ENCODE results near the gene USHBP1.

USHBP1 gene

GRCh38 chr19:17259118-17259780 lies 5.3 kb downstream of the USHBP1 start:
- Histone ChIP-seq H3K9me3 (replicated peaks; ENCODE audit: low read length) (peaks cover 10% of the 10 kb centered on the region), H3K36me3 (ENCODE audit: insufficient read depth, low read length) (no peaks in the 10 kb centered on the region), H3K4me3 (ENCODE audit: low read length) (no peak overlapping the region), H3K4me1 (ENCODE audit: control insufficient read depth, insufficient read depth, low read length) (peaks cover 6% of the 10 kb centered on the region), H3K9ac (ENCODE audit: low read depth, low read length) (no peak overlapping the region), H3K27me3 (ENCODE audit: control insufficient read depth, insufficient read depth, low read length) (peaks cover 4% of the 10 kb centered on the region), H3K4me2 (ENCODE audit: low read length) (no peak overlapping the region)

GRCh38 chr19:17256130-17256529 lies 8.4 kb downstream of the USHBP1 start:
- Histone ChIP-seq H3K4me3 (ENCODE audit: low read length) (no peak overlapping the region), H3K4me2 (ENCODE audit: low read length) (no peak overlapping the region), H3K27me3 (ENCODE audit: control insufficient read depth, insufficient read depth, low read length) (peaks cover 4% of the 10 kb centered on the region), H3K9me3 (replicated peaks; ENCODE audit: low read length) (peaks cover 10% of the 10 kb centered on the region), H3K9ac (ENCODE audit: low read depth, low read length) (no peak overlapping the region), H3K4me1 (ENCODE audit: control insufficient read depth, insufficient read depth, low read length) (peaks cover 6% of the 10 kb centered on the region), H3K36me3 (ENCODE audit: insufficient read depth, low read length) (no peaks in the 10 kb centered on the region)

GRCh38 chr19:17255150-17255621 lies 9.4 kb downstream of the USHBP1 start:
- no peaks in the 10 kb centered on the region for H3K36me3 ChIP-seq (ENCODE audit: insufficient read depth, low read length)
- peaks cover 10% of the 10 kb centered on the region for H3K9me3 ChIP-seq (replicated peaks; ENCODE audit: low read length)
- no peak overlapping the region for H3K9ac ChIP-seq (ENCODE audit: low read depth, low read length)
- peaks cover 6% of the 10 kb centered on the region for H3K4me1 ChIP-seq (ENCODE audit: control insufficient read depth, insufficient read depth, low read length)
- peaks cover 4% of the 10 kb centered on the region for H3K27me3 ChIP-seq (ENCODE audit: control insufficient read depth, insufficient read depth, low read length)
- no peak overlapping the region for H3K4me2 ChIP-seq (ENCODE audit: low read length)
- peak overlapping the region; percentile 7 for H3K4me3 ChIP-seq (ENCODE audit: low read length)

GRCh38 chr19:17254636-17255035 lies 9.9 kb downstream of the USHBP1 start:
- Histone ChIP-seq H3K4me2 (ENCODE audit: low read length) (no peak overlapping the region), H3K9me3 (replicated peaks; ENCODE audit: low read length) (peaks cover 6% of the 10 kb centered on the region), H3K27me3 (ENCODE audit: control insufficient read depth, insufficient read depth, low read length) (peaks cover 4% of the 10 kb centered on the region), H3K36me3 (ENCODE audit: insufficient read depth, low read length) (no peaks in the 10 kb centered on the region), H3K4me1 (ENCODE audit: control insufficient read depth, insufficient read depth, low read length) (peaks cover 6% of the 10 kb centered on the region), H3K4me3 (ENCODE audit: low read length) (no peak overlapping the region), H3K9ac (ENCODE audit: low read depth, low read length) (no peak overlapping the region)

- H3K27me3 ChIP-seq (ENCODE audit: control insufficient read depth, insufficient read depth, low read length) = peaks cover 4% of the 10 kb centered on the region
- no peak overlapping the region for H3K9ac ChIP-seq (ENCODE audit: low read depth, low read length)
- H3K4me1 ChIP-seq (ENCODE audit: control insufficient read depth, insufficient read depth, low read length) = peaks cover 27% of the 10 kb centered on the region
- no peaks in the 10 kb centered on the region for H3K36me3 ChIP-seq (ENCODE audit: insufficient read depth, low read length)
- no peak overlapping the region for H3K4me3 ChIP-seq (ENCODE audit: low read length)
- no peak overlapping the region for H3K4me2 ChIP-seq (ENCODE audit: low read length)
- H3K9me3 ChIP-seq (replicated peaks; ENCODE audit: low read length) = no peaks in the 10 kb centered on the region
These were observed 14.5 kb downstream of the USHBP1 start for GRCh38 chr19:17249887-17250548.

GRCh38 chr19:17248011-17248776 lies 16.4 kb downstream of the USHBP1 start:
- no peak overlapping the region for H3K4me3 ChIP-seq (ENCODE audit: low read length)
- peaks cover 31% of the 10 kb centered on the region for H3K4me1 ChIP-seq (ENCODE audit: control insufficient read depth, insufficient read depth, low read length)
- H3K4me2 ChIP-seq (ENCODE audit: low read length) = no peak overlapping the region
- H3K36me3 ChIP-seq (ENCODE audit: insufficient read depth, low read length) = no peaks in the 10 kb centered on the region
- no peak overlapping the region for H3K9ac ChIP-seq (ENCODE audit: low read depth, low read length)
- no peaks in the 10 kb centered on the region for H3K9me3 ChIP-seq (replicated peaks; ENCODE audit: low read length)
- H3K27me3 ChIP-seq (ENCODE audit: control insufficient read depth, insufficient read depth, low read length) = no peaks in the 10 kb centered on the region

GRCh38 chr19:17246681-17247425 lies 17.7 kb downstream of the USHBP1 start:
- H3K36me3 ChIP-seq (ENCODE audit: insufficient read depth, low read length) = no peaks in the 10 kb centered on the region
- peak overlapping the region; percentile 65 for H3K4me3 ChIP-seq (ENCODE audit: low read length)
- H3K4me2 ChIP-seq (ENCODE audit: low read length) = peak overlapping the region; percentile 78
- peaks cover 42% of the 10 kb centered on the region for H3K4me1 ChIP-seq (ENCODE audit: control insufficient read depth, insufficient read depth, low read length)
- no peaks in the 10 kb centered on the region for H3K9me3 ChIP-seq (replicated peaks; ENCODE audit: low read length)
- H3K9ac ChIP-seq (ENCODE audit: low read depth, low read length) = peak overlapping the region; percentile 73
- no peaks in the 10 kb centered on the region for H3K27me3 ChIP-seq (ENCODE audit: control insufficient read depth, insufficient read depth, low read length)

GRCh38 chr19:17245535-17245984 lies 19.0 kb downstream of the USHBP1 start, which contains the start of gene NR2F6:
NR2F6 (minus strand) TSS chr19:17245919; CDS start chr19:17245220, 699 bp downstream.
- peaks cover 48% of the 10 kb centered on the region for H3K4me1 ChIP-seq (ENCODE audit: control insufficient read depth, insufficient read depth, low read length)
- H3K36me3 ChIP-seq (ENCODE audit: insufficient read depth, low read length) = peaks cover 2% of the 10 kb centered on the region
- peak within 1 kb of the TSS; percentile 96 for H3K4me3 ChIP-seq (ENCODE audit: low read length)
- H3K9me3 ChIP-seq (replicated peaks; ENCODE audit: low read length) = no peaks in the 10 kb centered on the region
- peak within 1 kb of the TSS; percentile 91 for H3K4me2 ChIP-seq (ENCODE audit: low read length)
- H3K9ac ChIP-seq (ENCODE audit: low read depth, low read length) = peak within 1 kb of the TSS; percentile 75
- no peaks in the 10 kb centered on the region for H3K27me3 ChIP-seq (ENCODE audit: control insufficient read depth, insufficient read depth, low read length)

GRCh38 chr19:17244618-17245534 lies 19.7 kb downstream of the USHBP1 start:
- no peaks in the 10 kb centered on the region for H3K27me3 ChIP-seq (ENCODE audit: control insufficient read depth, insufficient read depth, low read length)
- H3K4me1 ChIP-seq (ENCODE audit: control insufficient read depth, insufficient read depth, low read length) = peaks cover 48% of the 10 kb centered on the region
- peak overlapping the region; percentile 75 for H3K9ac ChIP-seq (ENCODE audit: low read depth, low read length)
- H3K4me2 ChIP-seq (ENCODE audit: low read length) = peak overlapping the region; percentile 91
- H3K36me3 ChIP-seq (ENCODE audit: insufficient read depth, low read length) = peaks cover 9% of the 10 kb centered on the region
- H3K9me3 ChIP-seq (replicated peaks; ENCODE audit: low read length) = no peaks in the 10 kb centered on the region
- peak overlapping the region; percentile 96 for H3K4me3 ChIP-seq (ENCODE audit: low read length)

- peaks cover 42% of the 10 kb centered on the region for H3K4me1 ChIP-seq (ENCODE audit: control insufficient read depth, insufficient read depth, low read length)
- H3K4me3 ChIP-seq (ENCODE audit: low read length) = peak overlapping the region; percentile 96
- H3K9ac ChIP-seq (ENCODE audit: low read depth, low read length) = peak overlapping the region; percentile 75
These were observed 20.5 kb downstream of the USHBP1 start for GRCh38 chr19:17243830-17244617.

More at GRCh38 chr19:17243830-17244617, 20.5 kb downstream of the USHBP1 start:
- no peaks in the 10 kb centered on the region for H3K27me3 ChIP-seq (ENCODE audit: control insufficient read depth, insufficient read depth, low read length)
- peaks cover 10% of the 10 kb centered on the region for H3K36me3 ChIP-seq (ENCODE audit: insufficient read depth, low read length)
- H3K4me2 ChIP-seq (ENCODE audit: low read length) = peak overlapping the region; percentile 91
- H3K9me3 ChIP-seq (replicated peaks; ENCODE audit: low read length) = no peaks in the 10 kb centered on the region

Measured in skeletal muscle satellite cell (primary cell).